HFF-Myc (cell line): ENCODE data around the gene PLEKHD1.

Experiments
- DNase-seq: peaks from one replicate; pipeline ENCODE4 v3.0.0-alpha.2; 2011; ENCODE audit warnings: low read depth; ENCODE audit errors: extremely low read depth
- H3K4me3 ChIP-seq: replicated peaks from 2 replicates; pipeline ENCODE4 v1.5.1; 2011; ENCODE audit warnings: low read depth, mild to moderate bottlenecking, control low read depth, low read length
- CTCF ChIP-seq: IDR thresholded peaks from 2 replicates; pipeline ENCODE4 v1.5.1; 2012; ENCODE audit warnings: mild to moderate bottlenecking, low read depth, low read length, control low read depth; ENCODE audit errors: missing control alignments

Gene PLEKHD1

GRCh38 chr14:69484444-69485314 is at the start of gene PLEKHD1:
PLEKHD1 (plus strand) TSS chr14:69484728; CDS start chr14:69484966, 238 bp downstream.
- no peak within 1 kb of the TSS for H3K4me3 ChIP-seq
- TF ChIP-seq CTCF: no peak
- no peak for DNase-seq

GRCh38 chr14:69439521-69440270 is 44.8 kb upstream of the PLEKHD1 start:
- DNase-seq: no peak
- H3K4me3 ChIP-seq: no peak overlapping the region
- no peak for TF ChIP-seq CTCF

DNA sequence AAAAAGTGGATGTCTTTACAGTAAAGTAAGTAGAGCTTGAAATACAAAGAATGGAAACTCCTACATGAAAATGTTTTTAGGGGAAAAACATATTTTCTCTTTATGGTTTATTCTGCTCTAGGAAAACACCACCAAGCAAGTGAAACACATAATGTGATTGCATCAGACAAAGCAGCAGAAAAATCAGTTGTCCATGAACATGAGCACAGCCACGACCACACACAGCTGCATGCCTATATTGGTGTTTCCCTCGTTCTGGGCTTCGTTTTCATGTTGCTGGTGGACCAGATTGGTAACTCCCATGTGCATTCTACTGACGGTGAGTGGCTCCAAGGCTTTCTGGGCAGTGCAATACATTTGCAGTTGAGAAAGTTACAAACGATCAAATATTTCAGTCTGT is 42.6 kb upstream of the PLEKHD1 start:
- no peak for TF ChIP-seq CTCF
- no peak overlapping the region for H3K4me3 ChIP-seq
- DNase-seq: no peak

DNA sequence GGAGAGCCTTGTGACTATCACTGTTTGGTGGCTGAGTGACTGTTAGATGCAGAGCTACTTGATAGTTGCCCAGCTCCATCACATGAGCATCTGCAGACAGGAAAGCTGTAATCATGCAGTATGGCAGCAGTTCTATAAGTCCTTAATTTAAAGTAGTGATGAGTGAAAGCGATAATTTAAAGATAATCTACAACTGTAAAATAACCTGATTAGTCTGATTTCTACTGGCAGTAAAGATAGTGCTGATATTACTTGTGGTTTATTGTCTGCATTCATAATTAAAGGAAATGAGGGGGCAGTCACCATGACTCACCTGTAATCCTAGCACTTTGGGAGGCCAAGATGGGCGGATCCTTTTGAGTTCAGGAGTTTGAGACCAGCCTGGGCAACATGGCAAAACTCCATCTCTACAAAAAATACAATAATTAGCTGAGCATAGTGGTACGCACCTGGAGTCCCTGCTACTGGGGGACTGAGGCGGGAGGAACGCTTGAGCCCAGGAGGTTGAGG is 41.2 kb upstream of the PLEKHD1 start:
- H3K4me3 ChIP-seq: no peak overlapping the region
- DNase-seq: no peak
- TF ChIP-seq CTCF: no peak

- no peak for DNase-seq
- H3K4me3 ChIP-seq: no peak overlapping the region
- no peak for TF ChIP-seq CTCF
Observed at GRCh38 chr14:69449216-69449615, 35.3 kb upstream of the PLEKHD1 start.

GRCh38 chr14:69451941-69452340 is 32.6 kb upstream of the PLEKHD1 start:
- TF ChIP-seq CTCF: no peak

More at GRCh38 chr14:69451941-69452340, 32.6 kb upstream of the PLEKHD1 start:
- DNase-seq: no peak
- H3K4me3 ChIP-seq: no peak overlapping the region
